GM21737 (cell line): ENCODE results near the gene SMAD7.

Experiments
- ATAC-seq: cut with Tn5 transposase; IDR thresholded peaks from one replicate; pipeline ENCODE4 v1.9.1; 2021; ENCODE audit warnings: mild to moderate bottlenecking, moderate library complexity; ENCODE audit not compliant: unreplicated experiment

Gene SMAD7

GRCh38 chr18:48946329-48946835 is 4.4 kb downstream of the SMAD7 start:
- no peak for ATAC-seq

GRCh38 chr18:48945953-48946217 is 4.9 kb downstream of the SMAD7 start:
- ATAC-seq: no peak

GRCh38 chr18:48944634-48945033 is 6.1 kb downstream of the SMAD7 start:
- ATAC-seq: no peak

GRCh38 chr18:48943736-48944527 is 6.8 kb downstream of the SMAD7 start:
- no peak for ATAC-seq

GRCh38 chr18:48943333-48943732 is 7.4 kb downstream of the SMAD7 start:
- no peak for ATAC-seq

GRCh38 chr18:48942554-48943261 is 8.1 kb downstream of the SMAD7 start:
- no peak for ATAC-seq

GRCh38 chr18:48942086-48942485 is 8.7 kb downstream of the SMAD7 start:
- ATAC-seq: no peak

GRCh38 chr18:48941672-48942071 is 9.1 kb downstream of the SMAD7 start:
- ATAC-seq: no peak

GRCh38 chr18:48940854-48941611 is 9.7 kb downstream of the SMAD7 start:
- ATAC-seq: peak; percentile 64

GRCh38 chr18:48939205-48940097 is 11.3 kb downstream of the SMAD7 start:
- ATAC-seq: no peak

GRCh38 chr18:48938827-48939204 is 11.9 kb downstream of the SMAD7 start:
- ATAC-seq: no peak

GRCh38 chr18:48937869-48938750 is 12.7 kb downstream of the SMAD7 start:
- no peak for ATAC-seq

- ATAC-seq: no peak
Measured at GRCh38 chr18:48935433-48935774, 15.4 kb downstream of the SMAD7 start.

GRCh38 chr18:48934723-48935432 is 15.9 kb downstream of the SMAD7 start:
- ATAC-seq: peak; percentile 42

GRCh38 chr18:48934415-48934722 is 16.4 kb downstream of the SMAD7 start:
- ATAC-seq: no peak

GRCh38 chr18:48933578-48934414 is 17.0 kb downstream of the SMAD7 start:
- ATAC-seq: no peak

GRCh38 chr18:48932822-48933510 is 17.8 kb downstream of the SMAD7 start:
- ATAC-seq: no peak

- ATAC-seq: no peak
Measured at GRCh38 chr18:48932462-48932818, 18.3 kb downstream of the SMAD7 start.
